ENCODE data around the gene PLXNA4.

DNA sequence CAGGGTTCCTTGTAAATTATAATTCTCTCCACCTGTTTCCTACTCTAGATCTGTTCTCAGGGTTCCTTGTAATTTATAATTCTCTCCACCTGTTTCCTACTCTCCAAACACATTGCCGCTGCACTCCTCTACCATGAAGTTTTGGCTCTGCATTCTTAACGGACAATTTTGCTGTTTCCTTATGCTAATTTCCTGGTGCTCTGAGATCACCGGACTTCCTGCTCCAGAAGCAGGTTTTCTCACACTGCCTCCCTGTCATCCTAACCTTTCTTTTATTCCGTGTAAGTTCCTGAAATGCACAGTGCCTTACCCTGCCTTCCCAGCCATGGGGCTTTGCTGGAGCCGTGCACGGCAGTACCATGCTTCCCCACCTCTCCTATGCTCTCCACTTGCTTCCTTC lies 256.8 kb downstream of the PLXNA4 start:
- TF ChIP-seq, protein P1, sequence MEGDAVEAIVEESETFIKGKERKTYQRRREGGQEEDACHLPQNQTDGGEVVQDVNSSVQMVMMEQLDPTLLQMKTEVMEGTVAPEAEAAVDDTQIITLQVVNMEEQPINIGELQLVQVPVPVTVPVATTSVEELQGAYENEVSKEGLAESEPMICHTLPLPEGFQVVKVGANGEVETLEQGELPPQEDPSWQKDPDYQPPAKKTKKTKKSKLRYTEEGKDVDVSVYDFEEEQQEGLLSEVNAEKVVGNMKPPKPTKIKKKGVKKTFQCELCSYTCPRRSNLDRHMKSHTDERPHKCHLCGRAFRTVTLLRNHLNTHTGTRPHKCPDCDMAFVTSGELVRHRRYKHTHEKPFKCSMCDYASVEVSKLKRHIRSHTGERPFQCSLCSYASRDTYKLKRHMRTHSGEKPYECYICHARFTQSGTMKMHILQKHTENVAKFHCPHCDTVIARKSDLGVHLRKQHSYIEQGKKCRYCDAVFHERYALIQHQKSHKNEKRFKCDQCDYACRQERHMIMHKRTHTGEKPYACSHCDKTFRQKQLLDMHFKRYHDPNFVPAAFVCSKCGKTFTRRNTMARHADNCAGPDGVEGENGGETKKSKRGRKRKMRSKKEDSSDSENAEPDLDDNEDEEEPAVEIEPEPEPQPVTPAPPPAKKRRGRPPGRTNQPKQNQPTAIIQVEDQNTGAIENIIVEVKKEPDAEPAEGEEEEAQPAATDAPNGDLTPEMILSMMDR (IDR thresholded peaks at IDR 0.05 in 4 of 5, conservative IDR thresholded peaks at IDR 0.05 in 1 of 5), result no peak
- no peak for TF ChIP-seq POLR2A (IDR thresholded peaks at IDR 0.05)
